HEK293 (cell line): ENCODE measurements around the gene DYNLT2B.

Source experiments
- CTCF ChIA-PET: fragments of 350-600 bp; formaldehyde crosslinking; extraction: SDS; loops from one replicate; lab custom pipeline; 2021; ENCODE audit warnings: antibody characterized with exemption; lab: Yijun Ruan, JAX
- POLR2A ChIA-PET: fragments of 300-600 bp; formaldehyde crosslinking; extraction: SDS; loops from one replicate; lab custom pipeline; 2020; ENCODE audit warnings: antibody characterized with exemption, inconsistent platforms; lab: Yijun Ruan, JAX
- H3K27ac ChIP-seq: fragments of 200-500 bp; sonication (Bioruptor generic); 2 replicates; pipeline ENCODE4 v1.5.1; 2014; ENCODE audit warnings: low read depth, low read length, control low read depth, inconsistent platforms; ENCODE audit errors: extremely low read depth
- H3K36me3 ChIP-seq, 2 experiments: fragments of 200-500 bp in 1 of 2; sonication (Bioruptor generic) in 1 of 2; 1 replicate in 1 of 2; 2 replicates in 1 of 2; pipeline ENCODE4 v1.5.1; 2014 to 2017; ENCODE audit warnings: inconsistent platforms in 2 of 2, low read length in 2 of 2; ENCODE audit not compliant: control insufficient read depth in 2 of 2, insufficient read depth in 1 of 2
- H3K4me1 ChIP-seq: fragments of 200-500 bp; sonication (Bioruptor generic); 2 replicates; pipeline ENCODE4 v1.5.1; 2014; ENCODE audit warnings: mild to moderate bottlenecking, low read length, inconsistent platforms; ENCODE audit not compliant: control insufficient read depth, insufficient read depth
- H3K4me3 ChIP-seq: 2 replicates; pipeline ENCODE4 v1.5.1; 2011; ENCODE audit warnings: low read depth, mild to moderate bottlenecking, control low read depth, low read length, moderate library complexity
- H3K9me3 ChIP-seq: fragments of 200-500 bp; sonication (Bioruptor generic); 2 replicates; pipeline ENCODE4 v1.5.1; 2014; ENCODE audit warnings: low read depth, low read length, inconsistent platforms; ENCODE audit not compliant: control insufficient read depth, insufficient read depth
- ELK4 ChIP-seq: IDR thresholded peaks from 2 replicates; pipeline ENCODE4 v1.6.1; 2011; ENCODE audit warnings: mild to moderate bottlenecking, low read depth, low read length, borderline replicate concordance
- GLIS2 ChIP-seq: fragments of 450-650 bp; formaldehyde crosslinking; IDR thresholded peaks from 2 replicates; pipeline ENCODE4 v1.5.1; 2016; ENCODE audit warnings: missing biosample characterization, missing genetic modification characterization
- IKZF3 ChIP-seq: fragments of 450-650 bp; IDR thresholded peaks from 2 replicates; pipeline ENCODE4 v1.5.0; 2018; ENCODE audit warnings: missing biosample characterization, mild to moderate bottlenecking, missing genetic modification characterization, moderate library complexity
- OSR2 ChIP-seq: fragments of 450-650 bp; formaldehyde crosslinking; IDR thresholded peaks from 2 replicates; pipeline ENCODE4 v1.5.1; 2016; ENCODE audit warnings: missing biosample characterization, missing genetic modification characterization
- REPIN1 ChIP-seq: fragments of 450-650 bp; formaldehyde crosslinking; IDR thresholded peaks from 2 replicates; pipeline ENCODE4 v1.5.1; 2017; ENCODE audit warnings: missing biosample characterization, missing genetic modification characterization, low read depth
- REST ChIP-seq: fragments of 450-650 bp; formaldehyde crosslinking; IDR thresholded peaks from 2 replicates; pipeline ENCODE4 v1.5.1; 2016; ENCODE audit warnings: missing biosample characterization, missing genetic modification characterization
- SCRT1 ChIP-seq: fragments of 450-650 bp; formaldehyde crosslinking; IDR thresholded peaks from 2 replicates; pipeline ENCODE4 v1.5.1; 2016; ENCODE audit warnings: missing biosample characterization, missing genetic modification characterization, borderline replicate concordance
- SCRT2 ChIP-seq: fragments of 450-650 bp; formaldehyde crosslinking; IDR thresholded peaks from 2 replicates; pipeline ENCODE4 v1.5.1; 2016; ENCODE audit warnings: missing biosample characterization, missing genetic modification characterization
- ZFP41 ChIP-seq: fragments of 450-650 bp; formaldehyde crosslinking; IDR thresholded peaks from 2 replicates; pipeline ENCODE4 v1.5.1; 2016; ENCODE audit warnings: missing biosample characterization, missing genetic modification characterization, borderline replicate concordance
- ZIC2 ChIP-seq: fragments of 450-650 bp; formaldehyde crosslinking; IDR thresholded peaks from 2 replicates; pipeline ENCODE4 v1.5.1; 2016; ENCODE audit warnings: missing biosample characterization, missing genetic modification characterization
- ZNF121 ChIP-seq: fragments of 450-650 bp; formaldehyde crosslinking; IDR thresholded peaks from 2 replicates; pipeline ENCODE4 v1.5.1; 2016; ENCODE audit warnings: missing biosample characterization, missing genetic modification characterization
- ZNF155 ChIP-seq: fragments of 450-650 bp; formaldehyde crosslinking; IDR thresholded peaks from 2 replicates; pipeline ENCODE4 v1.5.1; 2016; ENCODE audit warnings: missing biosample characterization, missing genetic modification characterization
- ZNF274 ChIP-seq, 2 experiments: fragments of 200-500 bp in 1 of 2; fragments of 450-650 bp in 1 of 2; sonication (Bioruptor generic) in 1 of 2; formaldehyde crosslinking in 1 of 2; IDR thresholded peaks; 2 replicates each; pipeline versions ENCODE4 v1.5.1 to v1.6.1; 2014 to 2016; ENCODE audit warnings: borderline replicate concordance in 1 of 2, inconsistent platforms in 1 of 2, low read length in 1 of 2, missing biosample characterization in 1 of 2, missing genetic modification characterization in 1 of 2
- ZNF311 ChIP-seq: fragments of 450-650 bp; formaldehyde crosslinking; IDR thresholded peaks from 2 replicates; pipeline ENCODE4 v1.5.1; 2017; ENCODE audit warnings: missing biosample characterization, missing genetic modification characterization, borderline replicate concordance
- ZNF335 ChIP-seq: fragments of 450-650 bp; formaldehyde crosslinking; conservative IDR thresholded peaks from 2 replicates; pipeline ENCODE4 v1.5.1; 2016; ENCODE audit warnings: missing biosample characterization, missing genetic modification characterization
- ZNF354C ChIP-seq: fragments of 450-650 bp; formaldehyde crosslinking; IDR thresholded peaks from 2 replicates; pipeline ENCODE4 v1.5.1; 2016; ENCODE audit warnings: missing biosample characterization, missing genetic modification characterization, low read depth, borderline replicate concordance
- ZNF521 ChIP-seq: fragments of 450-650 bp; formaldehyde crosslinking; IDR thresholded peaks from 2 replicates; pipeline ENCODE4 v1.5.1; 2017; ENCODE audit warnings: missing biosample characterization, mild to moderate bottlenecking, missing genetic modification characterization
- ZNF621 ChIP-seq: fragments of 450-650 bp; formaldehyde crosslinking; IDR thresholded peaks from 2 replicates; pipeline ENCODE4 v1.5.1; 2017; ENCODE audit warnings: missing biosample characterization, missing genetic modification characterization
- ZNF624 ChIP-seq: fragments of 450-650 bp; formaldehyde crosslinking; IDR thresholded peaks from 2 replicates; pipeline ENCODE4 v1.5.1; 2017; ENCODE audit warnings: missing biosample characterization, missing genetic modification characterization
- ZNF654 ChIP-seq: fragments of 450-650 bp; formaldehyde crosslinking; IDR thresholded peaks from 2 replicates; pipeline ENCODE4 v1.5.1; 2016; ENCODE audit warnings: low read depth, missing biosample characterization, missing genetic modification characterization

Gene DYNLT2B

GRCh38 chr3:196292286-196292923 is 25.6 kb downstream of the DYNLT2B start:
- no peak overlapping the region for H3K4me3 ChIP-seq
- CTCF ChIA-PET: interaction anchor here (0.5 to 0.6 kb wide), 2 partner anchors 223 to 1381 kb away, joined by 3 read pairs; no protein-coding TSS in a partner anchor
- H3K9me3 ChIP-seq: no peaks in the 10 kb centered on the region
- H3K27ac ChIP-seq: no peak overlapping the region
- POLR2A ChIA-PET: no interaction called here
- peaks cover 0 to 6% of the 10 kb centered on the region in 2 experiments; a peak in 1 of 3 replicates for H3K36me3 ChIP-seq
- TF ChIP-seq ZIC2 (tag by site-specific recombination): 0 out of 2 replicates have a peak, but pooled peaks have one; percentile 12
- no peak for TF ChIP-seq ELK4
- TF ChIP-seq REPIN1: no peak
- no peak for TF ChIP-seq OSR2 (tag by site-specific recombination)
- no peaks in the 10 kb centered on the region for H3K4me1 ChIP-seq

DNA sequence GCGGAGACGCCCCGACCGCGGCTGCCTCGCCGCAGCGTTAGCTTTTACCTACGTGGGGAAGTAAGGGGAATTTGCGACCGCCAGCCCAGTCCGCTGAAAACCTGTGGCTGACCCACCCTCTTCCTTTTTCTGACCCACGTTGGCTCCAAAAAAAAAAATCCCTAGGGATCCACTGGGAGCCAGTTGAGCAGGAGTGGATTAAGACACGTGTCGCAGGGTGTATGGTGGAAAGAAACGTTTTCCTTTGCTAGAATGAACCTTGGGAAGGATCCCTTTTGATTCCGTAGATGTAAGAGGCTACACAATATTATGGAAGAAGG is 29.9 kb downstream of the DYNLT2B start:
- Histone ChIP-seq H3K36me3 (no peaks in the 10 kb centered on the region), H3K4me3 (peak overlapping the region; percentile 93)
- peak; percentile 4; the same call in 1 of the 2 replicates for TF ChIP-seq ZNF335 (tag by site-specific recombination)
- no peak for TF ChIP-seq SCRT1 (tag by site-specific recombination)
- no peak for TF ChIP-seq ZNF354C (tag by site-specific recombination)
- TF ChIP-seq ZNF521 (tag by site-specific recombination): no peak
- no peak for TF ChIP-seq GLIS2 (tag by site-specific recombination)
- no peak for TF ChIP-seq ZNF155
- TF ChIP-seq REST (tag by site-specific recombination): no peak
- TF ChIP-seq ZNF654 (tag by site-specific recombination): no peak
- TF ChIP-seq ZNF624 (tag by site-specific recombination): no peak
- peak; percentile 28; the same call in 1 of the 2 replicates for TF ChIP-seq IKZF3 (tag by site-specific recombination)
- no peak for TF ChIP-seq ZFP41
- TF ChIP-seq ZNF274 (IDR thresholded peaks at IDR 0.05; ENCODE audit: low read length): no peak
- TF ChIP-seq ZNF274 (tag by site-specific recombination; IDR thresholded peaks at IDR 0.05; ENCODE audit: borderline replicate concordance): no peak
- TF ChIP-seq ZNF121: no peak
- no peak for TF ChIP-seq ZNF311 (tag by site-specific recombination)
- TF ChIP-seq ZNF621 (tag by site-specific recombination): no peak
- 0 out of 2 replicates have a peak, but pooled peaks have one; percentile 1 for TF ChIP-seq SCRT2 (tag by site-specific recombination)
- TF ChIP-seq, all 188 proteins: peak for 3
- Histone ChIP-seq H3K4me1 (no peaks in the 10 kb centered on the region; the same call in 1 of the 2 replicates), H3K27ac (peak overlapping the region; percentile 57; the same call in 1 of the 2 replicates), H3K9me3 (no peaks in the 10 kb centered on the region)
- POLR2A ChIA-PET: interaction anchor here (1.0 kb wide), 1 partner anchor 16 kb away, joined by 4 read pairs; no protein-coding TSS in a partner anchor
- CTCF ChIA-PET: interaction anchor here (0.7 kb wide), 1 partner anchor 68 kb away, joined by 3 read pairs; no protein-coding TSS in a partner anchor
